ENCODE results near the gene FGF11.
"Not testable (repeated sequence)": the region's sequence is repeated elsewhere in the genome, so short reads cannot be mapped to it uniquely, and the experiment has no call there.

The FGF11 gene

GRCh38 chr17:7481842-7482741, 42.8 kb downstream of the FGF11 start:
- not testable (repeated sequence) for DNase-seq

GRCh38 chr17:7482742-7483088, 43.4 kb downstream of the FGF11 start:
- not testable (repeated sequence) for DNase-seq

GRCh38 chr17:7483255-7484066, 44.1 kb downstream of the FGF11 start:
- peak; percentile 97 for DNase-seq

GRCh38 chr17:7484067-7484918, 45.0 kb downstream of the FGF11 start, which contains the start of gene POLR2A:
TSS of gene POLR2A (plus strand) at chr17:7484366.
- peak; percentile 98 for DNase-seq

- DNase-seq: no peak
Observed at GRCh38 chr17:7484919-7485377, 45.6 kb downstream of the FGF11 start.

- DNase-seq: no peak
Observed at GRCh38 chr17:7486181-7486580, 46.9 kb downstream of the FGF11 start.

GRCh38 chr17:7490144-7490543, 50.8 kb downstream of the FGF11 start:
- no peak for DNase-seq

- DNase-seq: no peak
Observed at GRCh38 chr17:7491583-7491982, 52.3 kb downstream of the FGF11 start.

GRCh38 chr17:7493941-7494340, 54.6 kb downstream of the FGF11 start:
- no peak for DNase-seq
